GM21423 (cell line): ENCODE results near the gene ACSBG1.
A peak's percentile ranks its signal among the peaks of the same experiment; 100 is the strongest.
"Not testable (repeated sequence)": the region's sequence is repeated elsewhere in the genome, so short reads cannot be mapped to it uniquely, and the experiment has no call there.

Experiments used
- ATAC-seq: cut with Tn5 transposase; IDR thresholded peaks from one replicate; pipeline ENCODE4 v1.9.1; 2021; ENCODE audit warnings: mild to moderate bottlenecking, moderate library complexity; ENCODE audit not compliant: unreplicated experiment

The ACSBG1 gene

GRCh38 chr15:78255421-78256043 lies 21.2 kb upstream of the ACSBG1 start:
- no peak for ATAC-seq

GRCh38 chr15:78251136-78251535 lies 16.8 kb upstream of the ACSBG1 start:
- ATAC-seq: no peak

- ATAC-seq: no peak
These were observed 14.8 kb upstream of the ACSBG1 start for GRCh38 chr15:78249131-78249530.

GRCh38 chr15:78247911-78248310 lies 13.5 kb upstream of the ACSBG1 start:
- ATAC-seq: no peak

- ATAC-seq: not testable (repeated sequence)
These were observed 11.7 kb upstream of the ACSBG1 start for GRCh38 chr15:78245976-78246620.

GRCh38 chr15:78245392-78245791 lies 11.0 kb upstream of the ACSBG1 start:
- not testable (repeated sequence) for ATAC-seq

GRCh38 chr15:78244893-78245292 lies 10.5 kb upstream of the ACSBG1 start:
- ATAC-seq: no peak

- no peak for ATAC-seq
These were observed 9.7 kb upstream of the ACSBG1 start for GRCh38 chr15:78244101-78244500.

GRCh38 chr15:78243491-78243941 lies 9.2 kb upstream of the ACSBG1 start:
- ATAC-seq: no peak

GRCh38 chr15:78243058-78243457 lies 8.7 kb upstream of the ACSBG1 start:
- no peak for ATAC-seq

- ATAC-seq: no peak
These were observed 7.8 kb upstream of the ACSBG1 start for GRCh38 chr15:78242128-78242527.

GRCh38 chr15:78241017-78241416 lies 6.7 kb upstream of the ACSBG1 start:
- ATAC-seq: peak; percentile 43

GRCh38 chr15:78239811-78240210 lies 5.4 kb upstream of the ACSBG1 start:
- ATAC-seq: no peak

- no peak for ATAC-seq
These were observed 2.8 kb upstream of the ACSBG1 start for GRCh38 chr15:78237146-78237545.

GRCh38 chr15:78236491-78236890 lies 2.1 kb upstream of the ACSBG1 start:
- no peak for ATAC-seq

- no peak for ATAC-seq
These were observed 869 bp downstream of the ACSBG1 start for GRCh38 chr15:78233496-78233895.

GRCh38 chr15:78232951-78233350 lies 1.4 kb downstream of the ACSBG1 start:
- no peak for ATAC-seq

- ATAC-seq: no peak
These were observed 4.6 kb downstream of the ACSBG1 start for GRCh38 chr15:78229431-78230406.

- no peak for ATAC-seq
These were observed 5.9 kb downstream of the ACSBG1 start for GRCh38 chr15:78228356-78228996.

GRCh38 chr15:78225783-78226541 lies 8.4 kb downstream of the ACSBG1 start:
- no peak for ATAC-seq
